ENCODE data around the gene OXA1L.
"Not testable (repeated sequence)": the region's sequence is repeated elsewhere in the genome, so short reads cannot be mapped to it uniquely, and the experiment has no call there.

OXA1L gene

DNA sequence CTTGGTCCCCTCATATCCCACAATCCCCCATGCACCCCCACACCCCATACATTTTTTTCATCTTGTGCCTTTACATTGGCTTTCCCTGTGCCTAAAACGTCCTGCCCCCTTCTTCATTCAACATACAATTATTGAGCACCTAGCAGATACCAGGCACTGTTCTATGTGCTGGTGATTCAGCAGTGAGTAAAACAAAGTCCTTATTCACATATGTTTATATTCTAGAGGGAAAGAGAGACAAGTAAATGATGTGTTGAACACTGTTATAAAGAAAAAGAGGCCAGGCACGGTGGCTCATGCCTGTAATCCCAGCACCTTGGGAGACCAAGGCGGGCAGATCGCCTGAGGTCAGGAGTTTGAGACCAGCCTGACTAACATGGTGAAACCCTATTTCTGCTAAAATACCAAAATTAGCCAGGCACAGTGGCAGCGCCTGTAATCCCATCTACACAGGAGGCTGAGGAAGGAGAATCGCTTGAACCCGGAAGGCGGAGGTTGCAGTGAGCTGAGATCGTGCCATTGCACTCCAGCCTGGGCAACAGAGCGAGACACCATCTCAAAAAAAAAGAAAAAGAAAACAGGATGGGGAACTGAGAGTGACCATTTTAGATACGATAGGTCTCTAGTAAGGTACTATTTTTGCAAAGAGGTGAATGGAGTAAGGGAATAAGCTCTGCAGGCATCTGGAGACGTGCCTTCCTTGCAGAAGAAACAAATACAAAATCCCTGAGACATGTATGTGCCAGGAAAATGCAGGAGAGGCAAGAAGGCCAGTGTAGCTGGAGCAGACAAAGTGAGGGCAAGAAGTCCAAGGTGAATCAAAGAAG, 36.6 kb downstream of the OXA1L start:
- DNase-seq = no peak

DNA sequence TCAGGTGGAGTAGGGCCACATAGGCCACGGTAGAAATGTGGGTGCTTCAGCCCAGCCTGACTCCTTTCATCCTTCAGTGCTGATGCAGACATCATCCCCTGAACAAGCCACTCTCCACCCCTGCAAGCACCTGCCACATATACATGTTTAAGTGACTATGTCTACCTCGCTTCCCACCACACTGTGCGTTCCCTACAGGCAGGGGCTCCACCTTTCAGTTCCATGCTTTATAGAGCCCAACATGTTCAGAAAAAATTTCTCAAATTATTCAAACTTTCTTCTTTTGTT, 37.1 kb downstream of the OXA1L start:
- no peak for DNase-seq

DNA sequence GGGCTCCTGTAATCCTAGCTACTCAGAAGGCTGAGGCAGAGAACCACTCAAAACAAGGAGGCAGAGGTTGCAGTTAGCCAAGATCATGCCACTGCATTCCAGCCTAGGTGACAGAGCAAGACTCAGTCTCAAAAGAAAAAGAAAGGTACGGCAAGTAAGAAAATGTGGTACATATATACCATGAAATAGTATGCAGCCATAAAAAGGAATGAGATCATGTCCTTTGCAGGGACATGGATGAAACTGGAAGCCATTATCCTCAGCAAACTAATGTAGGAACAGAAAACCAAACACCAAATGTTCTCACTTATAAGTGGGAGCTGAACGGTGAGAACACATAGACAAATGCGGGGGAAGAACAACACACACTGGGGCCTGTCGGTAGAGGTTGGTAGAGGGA, 38.7 kb downstream of the OXA1L start:
- not testable (repeated sequence) for DNase-seq

DNA sequence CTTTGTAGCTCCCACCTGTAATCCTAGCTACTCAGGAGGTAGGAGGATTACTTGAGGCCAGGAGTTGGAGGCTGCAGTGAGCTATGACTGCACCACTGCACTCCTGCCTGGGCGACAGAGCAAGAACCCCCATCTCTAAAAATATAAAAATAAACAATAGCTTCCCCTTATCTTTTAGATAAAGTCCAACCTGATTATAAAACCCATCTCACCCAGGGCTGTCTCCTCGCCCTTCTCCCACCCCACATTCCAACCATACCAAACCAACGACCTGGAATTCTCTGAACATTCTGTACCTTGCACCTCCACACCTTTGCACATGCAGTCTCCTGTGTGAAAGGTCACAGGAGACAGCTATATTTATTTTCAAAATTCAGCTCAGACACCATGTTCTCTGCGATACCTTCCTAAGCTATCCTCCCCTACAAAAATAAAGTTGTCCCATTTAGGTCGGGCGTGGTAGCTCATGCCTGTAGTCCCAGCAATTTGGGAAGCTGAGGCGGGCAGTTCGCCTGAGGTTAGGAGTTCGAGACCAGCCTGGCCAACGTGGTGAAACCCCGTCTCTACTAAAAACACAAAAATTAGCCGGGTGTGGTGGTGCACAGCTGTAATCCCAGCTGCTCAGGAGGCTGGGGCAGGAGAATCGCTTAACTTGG, 41.1 kb downstream of the OXA1L start:
- no peak for DNase-seq

DNA sequence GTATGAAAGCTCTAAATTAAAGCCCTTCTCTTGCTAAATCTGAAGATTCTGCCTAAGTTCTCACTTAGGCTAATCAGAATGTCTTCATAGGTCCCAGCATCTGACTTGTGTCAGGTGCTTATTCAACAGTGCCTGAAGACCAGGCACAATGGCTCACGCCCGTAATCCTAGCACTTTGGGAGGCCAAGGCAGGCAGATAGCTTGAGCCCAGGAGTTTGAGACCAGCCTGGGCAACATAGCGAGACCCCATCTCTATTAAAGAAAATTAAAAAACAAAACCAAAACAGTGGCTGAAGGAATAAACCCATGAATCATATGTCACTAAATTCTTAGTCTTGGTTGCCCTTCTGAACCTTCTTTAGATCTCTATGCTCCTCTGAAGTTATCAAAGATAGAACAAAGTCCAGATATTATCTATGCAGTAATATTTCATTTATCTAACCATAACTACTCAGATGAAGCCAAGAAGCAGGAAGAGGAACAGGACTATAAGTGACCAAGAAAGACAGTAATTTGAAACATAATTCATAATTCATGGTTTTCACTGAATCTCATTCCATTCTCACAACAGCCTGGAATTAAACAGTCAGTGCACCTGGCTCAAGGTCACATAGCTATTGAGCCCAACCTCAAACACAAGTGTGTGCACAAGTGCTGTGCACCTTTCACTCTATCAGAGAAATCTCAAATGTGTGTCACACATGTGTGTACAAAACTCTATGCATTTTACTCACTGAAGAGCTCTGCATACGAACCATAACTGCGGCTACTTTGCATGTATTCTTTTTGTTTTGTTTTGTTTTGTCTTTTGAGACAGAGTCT, 42.1 kb downstream of the OXA1L start:
- DNase-seq = no peak

DNA sequence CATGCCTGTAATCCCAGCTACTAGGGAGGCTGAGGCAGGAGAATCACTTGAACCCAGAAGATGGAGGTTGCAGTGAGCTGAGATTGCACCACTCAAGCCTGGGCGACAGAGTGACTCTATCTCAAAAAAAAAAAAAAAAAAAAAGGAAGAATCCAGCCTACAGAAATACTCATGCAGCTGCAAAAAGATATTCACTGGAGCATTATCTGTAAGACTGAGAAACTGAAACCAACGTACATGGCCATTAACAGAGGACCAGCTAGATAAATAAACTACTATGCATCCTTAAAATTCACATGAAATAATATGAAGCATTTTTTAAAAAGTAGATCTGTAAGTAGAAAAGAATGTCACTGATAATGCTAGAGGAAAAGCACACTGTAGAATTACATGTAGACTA, 45.2 kb downstream of the OXA1L start:
- no peak for DNase-seq

DNA sequence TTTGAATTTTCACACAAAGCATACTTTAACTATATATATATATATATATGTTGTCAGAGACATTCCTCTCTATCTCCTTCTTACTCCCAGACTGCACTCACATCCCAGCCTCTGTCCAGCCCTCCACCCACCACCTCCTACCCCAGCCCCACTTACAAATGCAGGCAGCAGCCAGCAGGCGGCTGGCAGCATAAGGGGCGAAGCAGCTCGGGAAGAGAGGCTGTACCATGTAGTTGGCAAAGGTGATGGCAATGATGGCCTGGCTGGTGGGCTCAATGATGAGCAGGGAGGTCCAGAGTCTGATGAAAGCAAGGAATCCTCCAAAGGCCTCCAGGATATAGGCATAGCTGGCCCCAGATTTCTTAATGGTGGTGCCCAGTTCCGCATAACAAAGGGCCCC, 46.3 kb downstream of the OXA1L start:
- no peak for DNase-seq

DNA sequence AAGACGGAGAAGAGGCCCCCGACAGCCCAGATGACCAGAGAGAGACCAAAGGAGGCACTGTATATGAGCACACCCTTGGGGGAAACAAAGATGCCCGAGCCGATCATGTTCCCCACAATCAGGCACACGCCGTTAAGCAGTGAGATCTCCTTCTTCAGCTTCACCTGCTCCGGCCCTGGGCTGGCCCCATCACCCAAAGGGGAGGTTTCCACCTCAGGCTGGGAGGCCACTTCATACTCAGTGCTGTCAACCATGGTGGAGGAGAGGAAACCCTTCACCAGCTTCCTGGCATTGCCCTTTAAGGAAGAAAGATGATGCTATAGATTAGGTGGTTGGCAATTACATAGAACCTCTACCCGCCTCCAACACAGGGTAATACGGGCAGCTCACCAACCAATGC, 46.7 kb downstream of the OXA1L start:
- DNase-seq = no peak

DNA sequence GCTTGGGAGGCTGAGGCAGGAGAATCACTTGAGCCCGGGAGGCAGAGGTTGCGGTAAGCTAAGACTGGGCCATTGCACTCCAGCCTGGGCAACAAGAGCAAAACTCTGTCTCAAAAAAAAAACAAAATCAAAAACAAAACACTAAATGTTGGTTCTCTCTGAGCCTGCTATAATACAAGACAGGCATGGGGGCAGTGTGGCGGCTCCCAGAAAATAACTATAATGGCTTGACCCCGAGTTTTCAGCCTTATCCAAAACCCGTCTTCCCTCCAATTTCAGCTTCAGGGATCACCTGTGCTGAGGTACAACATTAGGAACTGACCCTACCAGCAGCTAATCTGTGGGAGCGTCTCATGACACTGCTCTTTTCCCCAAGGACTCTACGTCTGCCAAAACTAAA, 47.9 kb downstream of the OXA1L start:
- no peak for DNase-seq

DNA sequence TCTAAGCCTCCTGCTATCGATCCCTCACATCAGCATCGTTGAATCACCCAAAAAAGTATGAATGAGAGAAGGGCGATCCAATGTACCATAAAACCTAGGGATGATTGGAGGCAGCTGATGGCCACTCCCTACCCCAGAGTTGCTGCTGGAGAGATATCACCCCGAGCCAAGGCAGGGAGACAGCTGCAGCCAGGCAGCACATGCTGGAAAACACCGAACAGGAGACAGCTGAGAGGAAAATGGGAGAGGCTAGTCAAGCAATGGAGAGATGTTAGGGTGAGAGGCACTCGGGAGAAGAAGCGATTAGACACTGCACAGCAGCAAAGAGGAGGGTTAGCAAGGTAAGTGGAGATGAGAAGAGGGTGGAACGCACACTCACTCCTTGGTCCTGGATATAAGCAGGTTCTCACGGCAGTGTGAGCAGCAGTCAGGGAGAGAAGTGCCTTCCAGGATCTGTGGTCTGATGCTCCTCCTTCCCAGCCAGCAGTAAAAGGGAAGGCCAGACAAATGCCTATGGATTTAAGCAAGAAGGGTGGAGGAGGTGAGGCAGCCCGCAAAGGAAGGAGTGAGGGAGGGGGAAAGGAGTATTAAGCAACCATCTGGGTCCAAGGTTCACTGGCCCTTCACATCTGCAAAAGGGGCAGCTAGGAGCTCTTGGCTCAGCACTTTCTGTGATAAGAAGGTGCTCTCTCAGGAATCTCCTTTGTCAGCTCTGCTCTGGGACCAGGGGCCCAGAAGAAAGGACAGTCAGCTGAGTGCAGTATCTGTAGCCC, 48.6 kb downstream of the OXA1L start, which contains the start of gene SLC7A7:
Gene SLC7A7, minus strand, starts transcription at position 495 of the 773 bp plus-strand sequence. CDS start 2,037 bp downstream, outside the sequence.
- DNase-seq = peak in 1 of 2 experiments; percentile 38

DNA sequence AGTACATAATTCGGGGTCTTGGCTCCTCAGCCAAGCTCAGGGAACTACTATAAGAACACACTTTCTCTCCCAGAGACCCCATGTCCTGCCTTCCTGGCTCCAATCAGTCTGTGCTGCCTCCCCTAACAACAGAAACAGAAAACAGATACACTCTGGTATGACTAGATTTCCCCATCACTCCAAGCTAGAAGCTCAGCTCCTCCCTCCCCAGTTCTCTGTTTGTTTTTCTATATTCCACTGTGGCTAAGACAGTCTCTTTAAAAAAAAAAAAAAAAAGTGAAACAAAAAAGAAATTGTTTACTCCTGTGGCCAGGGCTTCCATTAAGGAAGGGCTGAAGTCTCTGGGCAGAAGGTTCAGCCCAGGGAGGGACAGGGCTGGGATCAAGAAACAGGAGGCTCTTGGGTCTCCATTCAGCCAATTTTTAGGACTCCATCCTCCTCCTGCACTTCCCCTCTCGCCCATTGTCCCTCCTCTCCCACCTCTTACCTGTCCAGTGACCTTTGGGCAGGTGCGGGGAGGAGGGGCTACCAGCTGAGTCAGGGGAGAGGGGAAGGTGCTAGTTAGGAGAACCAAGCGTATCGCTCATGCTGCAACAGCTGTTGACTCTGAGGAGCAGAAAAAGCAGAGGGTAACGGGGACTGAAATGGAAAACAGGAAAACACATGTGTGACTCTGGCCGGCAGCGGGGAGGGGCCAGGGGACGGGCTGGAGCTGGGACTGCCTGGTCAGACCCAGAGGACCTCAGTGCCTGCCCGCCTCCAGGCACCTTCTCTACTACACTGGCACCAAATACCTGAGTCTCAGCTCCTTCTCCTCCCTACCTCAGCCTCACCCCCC, 52.9 kb downstream of the OXA1L start:
- no peak for DNase-seq

DNA sequence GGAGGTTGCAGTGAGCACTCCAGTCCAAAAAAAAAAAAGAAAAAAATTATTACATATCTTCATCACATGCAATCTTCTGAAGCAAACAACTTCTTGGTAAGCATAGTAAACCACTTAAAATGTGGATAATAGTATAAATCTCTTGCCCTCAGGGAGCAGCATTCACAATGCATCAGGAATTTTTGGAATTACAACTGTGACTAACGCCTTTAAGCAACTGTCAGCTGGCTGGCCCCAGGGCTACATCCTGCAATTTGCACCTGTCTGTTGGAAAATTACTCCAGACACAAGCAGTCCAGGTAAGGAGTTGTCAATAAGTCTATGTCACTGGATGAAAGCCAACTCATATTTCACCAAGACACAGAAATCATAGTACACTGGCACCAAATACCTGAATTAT, 54.2 kb downstream of the OXA1L start:
- DNase-seq = no peak

DNA sequence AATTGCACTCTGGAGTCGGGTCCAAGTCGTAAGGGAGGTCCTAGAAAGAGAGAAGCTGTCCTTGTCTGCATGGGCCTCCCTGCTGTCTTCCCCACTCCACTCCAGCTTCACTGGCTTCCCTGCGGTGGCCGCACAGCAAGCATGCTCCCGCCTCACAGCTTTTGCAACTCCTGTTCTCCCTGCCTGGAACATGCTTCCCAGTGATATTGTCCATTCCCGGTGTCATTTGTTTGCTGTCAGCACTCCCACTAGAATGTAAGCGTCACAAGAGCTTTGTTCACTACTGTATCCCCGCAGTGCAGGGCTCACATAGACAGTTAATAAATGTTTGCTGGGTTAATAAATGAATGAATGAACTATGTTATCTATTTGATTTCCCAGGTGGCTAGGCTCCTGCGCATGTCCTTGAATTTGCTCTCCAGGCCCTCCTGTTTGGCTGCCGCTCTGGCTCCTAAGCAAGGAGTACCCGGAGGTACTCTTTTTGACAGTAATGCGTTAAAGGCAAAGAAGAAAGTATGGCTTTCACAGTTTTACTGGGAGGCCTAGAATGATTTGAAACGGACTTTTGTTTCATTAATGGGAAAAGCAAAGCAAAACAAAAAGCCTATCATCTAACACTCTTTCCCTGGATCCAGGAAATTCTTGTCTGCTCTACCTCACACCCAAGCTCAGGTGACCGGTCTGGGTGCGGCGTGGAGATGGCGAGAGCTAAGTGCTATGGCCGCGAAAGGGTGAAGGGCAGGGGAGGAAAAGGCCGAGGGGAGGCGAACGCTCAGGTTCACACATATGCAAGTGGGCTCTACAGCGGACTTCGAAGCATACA, 54.9 kb downstream of the OXA1L start:
- no peak for DNase-seq

DNA sequence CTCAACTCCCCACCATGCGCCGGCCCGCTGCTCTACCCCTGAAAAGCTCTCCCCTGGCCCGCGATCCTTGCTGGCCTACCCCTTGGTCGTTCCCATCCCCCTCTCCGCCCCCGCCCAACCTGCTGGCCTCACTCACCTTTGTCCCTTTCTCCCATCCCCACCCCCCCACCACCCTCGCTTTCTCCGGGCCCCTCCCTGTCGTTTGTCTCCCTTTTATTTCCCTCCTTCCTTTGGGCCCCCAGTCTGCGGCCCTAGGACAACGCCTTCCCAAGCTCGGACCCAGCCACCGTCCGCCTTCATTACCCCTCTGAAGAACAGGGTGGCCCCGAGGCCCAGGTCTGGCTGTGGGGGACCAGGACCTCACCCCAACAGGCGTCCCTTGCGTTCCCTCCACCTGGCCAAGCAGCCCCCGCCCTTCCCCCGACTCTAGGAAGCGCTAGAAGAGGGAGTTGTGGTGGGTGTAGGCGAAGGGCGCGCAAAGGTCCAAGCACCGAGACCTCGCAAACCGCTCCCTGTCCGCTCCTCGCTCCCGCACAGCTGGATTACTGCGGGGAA, 55.6 kb downstream of the OXA1L start:
- DNase-seq = no peak

Measured in AML-193 (cell line).